GM18907 (cell line): ENCODE data around the gene TPPP3.
A peak's percentile ranks its signal among the peaks of the same experiment; 100 is the strongest.
"Not testable (repeated sequence)": the region's sequence is repeated elsewhere in the genome, so short reads cannot be mapped to it uniquely, and the experiment has no call there.

ENCODE experiments used
- ATAC-seq: cut with Tn5 transposase; IDR thresholded peaks from one replicate; pipeline ENCODE4 v1.9.1; 2021; ENCODE audit warnings: mild to moderate bottlenecking, moderate library complexity; ENCODE audit not compliant: unreplicated experiment

The TPPP3 gene

GRCh38 chr16:67426022-67426421, 32.7 kb upstream of the TPPP3 start:
- ATAC-seq = no peak

- no peak for ATAC-seq
These were observed 32.3 kb upstream of the TPPP3 start for GRCh38 chr16:67425580-67425979.

- ATAC-seq = no peak
These were observed 31.8 kb upstream of the TPPP3 start for GRCh38 chr16:67425061-67425460.

DNA sequence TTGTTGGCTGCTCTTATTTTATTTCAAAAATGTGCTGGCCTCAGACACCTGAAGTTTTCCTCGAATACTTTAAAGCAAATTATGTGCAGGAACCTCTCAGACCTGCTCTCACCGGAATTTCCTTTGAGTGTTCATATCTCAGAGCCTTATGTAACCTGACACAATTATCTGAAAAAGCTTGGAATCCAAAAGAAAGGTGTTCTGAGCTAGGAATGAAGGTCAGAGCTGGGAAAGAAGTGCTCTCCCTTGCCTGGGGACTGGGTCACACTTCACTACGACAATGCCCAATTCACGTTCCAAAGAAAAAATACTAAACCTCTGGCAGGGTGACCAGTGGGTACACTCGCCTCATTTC, 30.9 kb upstream of the TPPP3 start:
- ATAC-seq = no peak

- ATAC-seq = no peak
These were observed 30.4 kb upstream of the TPPP3 start for GRCh38 chr16:67423611-67424260.

- ATAC-seq = no peak
These were observed 29.7 kb upstream of the TPPP3 start for GRCh38 chr16:67423015-67423414.

DNA sequence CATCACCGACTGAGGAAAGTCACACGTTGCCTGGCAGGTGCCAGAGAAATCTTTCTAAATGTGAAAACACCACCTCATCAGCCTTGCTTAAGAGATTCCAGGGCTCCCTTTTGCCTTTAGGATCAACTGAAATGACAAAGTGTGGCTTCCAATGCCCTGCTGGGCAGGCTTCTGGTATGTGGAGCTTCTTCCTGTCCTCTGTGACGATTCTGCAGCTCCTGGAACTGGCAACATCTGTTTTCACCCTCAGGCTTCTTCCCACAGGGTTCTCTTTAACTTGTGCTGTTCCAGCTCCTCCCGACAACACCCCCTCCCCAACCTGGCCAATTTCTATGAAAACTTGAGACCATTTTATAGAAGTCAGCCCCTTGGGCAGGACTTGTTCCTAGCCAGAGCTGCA, 27.7 kb upstream of the TPPP3 start:
- no peak for ATAC-seq

DNA sequence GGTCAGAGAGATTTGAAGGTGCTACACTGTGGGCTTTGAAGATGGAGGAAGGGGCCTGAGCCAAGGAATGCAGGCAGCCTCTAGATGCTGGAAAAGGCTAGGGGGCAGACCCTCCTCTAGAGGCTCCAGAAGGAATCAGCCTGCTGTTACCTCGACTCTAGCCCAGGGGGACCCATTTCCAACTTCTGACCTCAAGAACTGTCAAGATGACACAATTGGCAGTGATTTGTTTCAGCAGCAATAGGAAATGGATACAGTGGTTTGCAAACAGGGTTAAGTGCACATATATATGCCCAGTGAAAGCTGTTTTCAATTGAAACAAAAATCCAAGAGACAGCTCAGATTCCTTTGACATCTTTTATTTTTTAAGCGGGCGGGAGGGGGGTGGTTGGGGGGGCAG, 26.6 kb upstream of the TPPP3 start:
- no peak for ATAC-seq

DNA sequence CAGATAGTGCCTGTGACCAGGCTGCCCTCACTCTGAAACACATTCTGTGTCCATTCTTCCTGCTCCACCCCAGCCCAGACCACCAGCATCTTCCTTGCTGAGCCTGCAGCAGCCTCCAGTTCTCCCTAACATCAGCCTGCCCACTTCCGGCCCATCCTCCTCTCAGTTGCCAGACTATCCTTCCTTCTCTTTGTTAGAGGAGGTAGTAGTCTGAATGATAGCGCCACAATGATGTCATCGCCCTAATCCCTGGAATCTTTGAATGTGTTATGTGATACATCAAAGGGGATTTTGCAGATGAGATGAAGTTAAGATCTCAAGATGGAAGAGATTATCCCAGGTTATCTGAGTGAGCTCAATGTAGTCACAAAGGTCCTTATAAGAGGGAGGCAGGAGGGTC, 26.2 kb upstream of the TPPP3 start:
- no peak for ATAC-seq

DNA sequence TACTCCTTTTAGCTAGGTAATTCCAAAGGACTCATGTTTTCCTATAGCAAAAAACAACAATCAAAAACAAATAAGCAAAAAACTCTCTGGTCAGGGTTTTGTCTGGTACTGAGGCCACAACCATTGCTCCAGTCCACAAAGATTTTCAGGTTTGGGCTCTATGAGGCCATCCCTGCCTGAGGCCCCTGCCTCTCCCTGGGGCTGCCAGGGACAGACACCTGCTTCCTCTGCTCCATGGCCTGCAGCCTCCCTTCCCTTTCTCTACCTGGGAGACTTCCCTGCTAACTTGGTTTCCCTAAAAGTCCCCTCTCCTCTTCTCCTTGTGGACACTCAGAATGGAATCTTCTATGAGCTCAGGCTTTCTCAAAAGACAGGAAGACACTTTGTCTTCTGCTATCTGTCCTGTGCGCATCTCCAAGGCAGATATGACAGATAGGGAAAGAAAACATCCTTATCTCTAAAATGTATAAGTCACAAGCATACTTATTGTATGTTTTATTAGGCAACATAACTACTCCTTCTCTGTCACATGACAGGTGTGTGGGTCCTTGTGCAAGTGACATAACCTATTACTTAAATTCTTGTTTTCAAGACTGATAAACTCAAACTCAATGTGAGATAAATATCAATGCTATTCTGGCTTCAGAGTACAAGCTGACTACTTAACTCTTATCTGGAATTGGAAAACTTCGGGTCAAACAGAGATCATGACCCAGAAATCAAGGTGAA, 24.2 kb upstream of the TPPP3 start:
- no peak for ATAC-seq

DNA sequence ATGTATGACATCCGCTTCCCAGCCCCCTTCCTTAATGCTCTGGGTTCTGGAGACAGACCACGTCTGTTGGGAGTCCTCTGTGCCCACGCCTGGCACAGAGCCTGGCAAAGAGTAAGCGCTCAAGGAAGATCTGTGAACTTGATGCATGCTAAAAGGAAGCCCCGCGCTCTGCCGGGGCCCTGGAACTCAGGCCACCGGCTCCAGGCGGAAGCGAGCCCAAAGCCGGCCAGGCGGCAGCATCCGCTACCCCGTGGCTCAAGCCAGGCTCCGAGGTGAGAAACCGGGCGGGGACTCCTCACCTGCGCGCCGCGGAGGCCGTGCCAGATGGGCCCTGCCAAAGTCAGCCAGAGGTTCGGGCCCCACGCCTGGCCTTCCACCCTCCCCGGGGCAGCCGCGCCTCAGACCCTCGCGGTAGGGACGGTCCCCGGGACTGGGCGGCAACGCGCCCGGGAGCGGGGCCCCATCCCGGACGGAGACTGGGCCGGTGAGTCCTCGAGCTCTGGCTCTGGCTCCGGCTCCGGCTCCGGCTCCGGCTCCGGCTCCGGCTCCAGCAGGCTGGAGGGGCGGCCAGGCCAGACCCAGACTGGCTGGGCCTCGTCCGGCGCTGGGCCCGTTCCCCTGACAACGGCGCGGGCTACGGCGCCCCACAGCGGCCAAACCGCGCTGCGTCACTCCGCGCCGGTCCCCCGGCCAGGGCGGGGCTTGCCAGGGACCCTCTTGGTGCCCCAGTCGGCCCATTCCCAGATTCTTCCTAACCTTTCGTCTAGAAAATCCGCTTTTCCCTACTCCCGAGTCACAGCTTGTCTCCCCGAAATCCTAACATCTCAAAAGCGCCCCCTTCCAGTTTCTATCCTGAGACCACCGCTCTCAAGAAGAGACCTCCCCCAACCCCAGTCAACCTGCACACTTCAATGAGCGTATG, 22.8 kb upstream of the TPPP3 start, which contains the start of gene ZDHHC1:
Gene ZDHHC1, minus strand, starts transcription at position 606 of the 922 bp plus-strand sequence. CDS start 8,702 bp downstream, outside the sequence.
- ATAC-seq = peak; percentile 63

DNA sequence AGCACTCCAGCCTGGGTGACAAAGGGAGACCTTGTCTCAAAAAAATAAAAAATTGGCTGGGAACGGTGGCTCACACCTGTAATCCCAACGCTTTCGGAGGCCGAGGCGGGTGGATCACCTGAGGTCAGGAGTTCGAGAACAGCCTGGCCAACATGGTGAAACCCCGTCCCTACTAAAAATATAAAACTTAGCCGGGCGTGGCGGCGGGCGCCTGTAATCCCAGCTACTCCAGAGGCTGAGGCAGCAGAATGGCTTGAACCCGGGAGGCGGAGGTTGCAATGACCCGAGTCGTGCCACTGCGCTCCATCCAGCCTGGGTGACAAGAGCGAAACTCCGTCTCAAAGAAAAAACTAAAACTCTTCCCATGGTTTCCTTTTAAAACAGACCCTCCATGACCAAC, 22.1 kb upstream of the TPPP3 start:
- ATAC-seq = not testable (repeated sequence)

DNA sequence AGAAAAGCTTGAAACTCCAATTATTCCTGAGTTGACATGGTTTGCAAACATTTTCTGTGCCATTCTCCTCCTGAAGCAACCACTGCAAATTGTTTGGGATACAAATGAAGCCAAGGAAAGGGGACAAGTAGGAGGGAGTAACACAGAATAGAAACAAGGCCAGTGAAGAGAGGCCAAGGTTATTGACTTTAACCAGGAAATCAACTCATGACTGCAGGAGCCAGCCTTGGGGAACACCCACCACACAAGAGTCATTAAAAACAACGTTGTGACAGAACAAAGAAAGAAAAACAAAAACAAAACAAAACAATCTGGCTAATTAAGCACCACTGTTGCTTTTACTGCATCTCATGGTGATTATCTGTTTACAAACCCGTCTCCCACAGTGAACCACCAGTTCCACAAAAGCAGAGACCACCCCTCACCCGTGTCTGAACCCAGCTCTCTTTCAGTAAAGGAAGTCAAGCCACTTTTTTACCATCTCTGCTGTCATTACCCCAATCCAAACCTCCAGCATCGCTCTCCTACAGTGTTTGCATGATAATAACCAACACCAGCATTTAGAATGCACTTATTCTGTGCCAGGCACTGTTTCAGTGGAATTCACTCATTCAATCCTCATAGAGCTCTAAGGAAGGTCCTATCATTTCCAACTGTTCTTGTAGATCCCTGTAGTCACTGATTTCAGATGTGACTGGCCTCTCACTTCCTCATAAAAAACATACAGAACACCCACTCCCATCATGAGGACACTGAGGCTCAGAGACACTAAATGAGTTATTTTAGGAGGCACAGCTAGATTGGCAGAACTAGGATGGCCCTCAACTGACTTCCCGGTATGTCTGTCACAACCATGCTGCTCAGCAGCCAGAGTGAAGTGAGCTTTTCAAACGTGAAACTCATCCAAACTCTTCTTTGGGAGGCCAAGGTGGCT, 20.9 kb upstream of the TPPP3 start:
- no peak for ATAC-seq

- no peak for ATAC-seq
These were observed 19.0 kb upstream of the TPPP3 start for GRCh38 chr16:67412294-67412693.

DNA sequence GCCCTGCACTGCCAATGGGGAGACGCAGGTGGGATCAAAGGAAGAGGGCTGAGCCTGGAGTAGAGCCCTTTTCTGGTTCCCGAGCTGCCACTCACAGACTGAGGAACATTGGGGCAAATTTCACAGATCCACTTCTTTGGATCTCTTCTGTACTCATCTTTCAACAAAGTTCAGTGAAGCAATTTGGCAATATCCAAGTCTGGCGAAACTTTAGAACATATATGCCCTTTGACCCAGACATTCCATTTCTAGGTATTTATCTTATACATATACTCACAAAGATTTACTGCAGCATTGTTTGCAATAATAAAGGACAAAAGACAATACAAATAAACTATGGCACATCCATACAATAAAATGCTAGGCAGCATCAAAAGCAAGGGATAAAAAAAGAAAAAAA, 18.0 kb upstream of the TPPP3 start:
- no peak for ATAC-seq

- ATAC-seq = no peak
These were observed 16.3 kb upstream of the TPPP3 start for GRCh38 chr16:67409631-67410030.

- ATAC-seq = no peak
These were observed 14.6 kb upstream of the TPPP3 start for GRCh38 chr16:67407788-67408452.

GRCh38 chr16:67407176-67407787, 14.0 kb upstream of the TPPP3 start:
- no peak for ATAC-seq

DNA sequence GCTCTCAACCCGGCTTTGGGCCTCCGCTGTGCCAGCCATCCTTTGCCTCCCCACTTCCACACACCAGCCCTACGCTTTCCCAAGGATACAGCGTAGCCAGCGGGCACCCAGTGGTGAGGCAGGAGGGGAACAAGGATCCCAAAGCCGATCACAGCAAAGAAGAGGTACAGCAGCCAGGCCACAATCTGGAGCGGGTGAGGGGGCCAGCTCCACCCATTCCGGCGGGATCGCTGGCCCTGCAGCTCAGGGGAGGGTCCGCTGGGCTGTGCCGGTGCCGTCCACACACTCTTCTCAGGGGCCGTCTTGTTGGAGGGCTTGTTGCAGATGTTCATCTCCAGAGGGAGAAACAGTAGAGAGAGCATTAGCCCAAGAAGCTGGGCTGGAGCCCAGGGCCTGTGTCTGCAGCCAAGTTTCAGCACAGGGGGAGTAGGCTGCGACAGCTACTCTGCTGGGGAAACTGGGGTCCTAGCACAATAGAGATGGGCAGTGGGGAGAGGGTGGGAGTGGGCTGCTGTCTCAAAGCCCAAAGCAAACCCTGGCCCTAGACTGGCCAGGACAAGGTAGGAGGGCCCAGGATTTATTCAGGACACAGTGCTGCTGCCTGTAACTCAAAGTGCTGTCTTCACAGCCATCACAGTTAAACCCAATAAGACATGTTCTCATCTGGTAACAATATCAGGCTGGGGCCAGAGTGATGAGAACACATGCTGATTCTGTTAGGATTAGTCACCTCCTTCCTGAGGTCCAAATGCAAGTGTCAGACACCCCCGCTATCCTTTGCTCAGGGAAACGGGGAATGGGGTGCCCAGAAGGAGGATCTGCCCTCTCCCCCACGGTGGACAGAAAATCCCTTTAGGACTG, 13.0 kb upstream of the TPPP3 start:
- ATAC-seq = no peak
